Keratinocyte (primary cell): ENCODE results near the gene DTNBP1. TPM values are rescaled to one million over a fixed set of nuclear protein-coding genes. Genes with fewer than 3 reads are reported as not detected.

Experiments used
- DNase-seq: peaks from one replicate; pipeline ENCODE4 v3.0.0-alpha.2; 2011; ENCODE audit warnings: low read depth, missing footprints, low spot score
- FAIRE-seq: peaks from 2 replicates; lab custom pipeline; 2011; peaks lifted over from hg19 to GRCh38; lab: Jason Lieb, UNC
- H2AFZ ChIP-seq: 2 replicates; pipeline ENCODE4 v1.6.0; 2012; ENCODE audit warnings: low read length, control low read depth, inconsistent platforms; ENCODE audit not compliant: control insufficient read depth
- H3K27ac ChIP-seq: 2 replicates; pipeline ENCODE4 v1.5.1; 2011; ENCODE audit warnings: low read length; ENCODE audit not compliant: control insufficient read depth, insufficient read depth
- H3K27me3 ChIP-seq: 3 replicates; pipeline ENCODE4 v1.6.0; 2011; ENCODE audit warnings: low read length; ENCODE audit not compliant: control insufficient read depth, insufficient read depth; ENCODE audit errors: extremely low read depth
- H3K36me3 ChIP-seq, 2 experiments: 2 replicates in 1 of 2; 3 replicates in 1 of 2; pipeline ENCODE4 v1.5.1; 2011; ENCODE audit warnings: low read length in 2 of 2, mild to moderate bottlenecking in 1 of 2; ENCODE audit not compliant: control insufficient read depth in 2 of 2, insufficient read depth in 2 of 2; ENCODE audit errors: extremely low read depth in 1 of 2
- H3K4me1 ChIP-seq: 3 replicates; pipeline ENCODE4 v1.5.1; 2011; ENCODE audit warnings: low read length; ENCODE audit not compliant: control insufficient read depth, insufficient read depth; ENCODE audit errors: extremely low read depth
- H3K4me2 ChIP-seq: 3 replicates; pipeline ENCODE4 v1.6.0; 2011; ENCODE audit warnings: low read depth, low read length; ENCODE audit not compliant: control insufficient read depth, insufficient read depth; ENCODE audit errors: extremely low read depth
- H3K4me3 ChIP-seq, 3 experiments: fragments of 200-600 bp in 1 of 3; sonication (generic) in 1 of 3; 2 replicates in 2 of 3; 3 replicates in 1 of 3; pipeline ENCODE4 v1.5.1; 2011 to 2016; ENCODE audit warnings: low read length in 3 of 3, mild to moderate bottlenecking in 3 of 3, control low read depth in 2 of 3, inconsistent platforms in 1 of 3, low read depth in 1 of 3, mixed read lengths in 1 of 3, mixed run types in 1 of 3, moderate library complexity in 1 of 3; ENCODE audit not compliant: control insufficient read depth in 2 of 3, insufficient read depth in 2 of 3; ENCODE audit errors: extremely low read depth in 1 of 3
- H3K79me2 ChIP-seq: 2 replicates; pipeline ENCODE4 v1.6.0; 2012; ENCODE audit warnings: low read length; ENCODE audit not compliant: control insufficient read depth, insufficient read depth
- H3K9ac ChIP-seq: 3 replicates; pipeline ENCODE4 v1.6.0; 2011; ENCODE audit warnings: low read length; ENCODE audit not compliant: control insufficient read depth, insufficient read depth; ENCODE audit errors: extremely low read depth
- H3K9me1 ChIP-seq: 3 replicates; pipeline ENCODE4 v1.6.0; 2011; ENCODE audit warnings: low read length; ENCODE audit not compliant: control insufficient read depth, insufficient read depth; ENCODE audit errors: extremely low read depth
- H3K9me3 ChIP-seq: 2 replicates; pipeline ENCODE4 v1.5.1; 2012; ENCODE audit warnings: low read depth, low read length; ENCODE audit not compliant: control insufficient read depth
- H4K20me1 ChIP-seq: 3 replicates; pipeline ENCODE4 v1.6.0; 2011; ENCODE audit warnings: low read length; ENCODE audit not compliant: control insufficient read depth, insufficient read depth; ENCODE audit errors: extremely low read depth
- EZH2 ChIP-seq: IDR thresholded peaks from one replicate; pipeline ENCODE4 v1.6.1; 2012; ENCODE audit warnings: inconsistent platforms, mild to moderate bottlenecking, low read length, moderate library complexity
- dilution Hi-C: fragments of 300-500 bp; cut with MboI; formaldehyde crosslinking; loops from one replicate; pipeline ENCODE4 v1.7.0; 2020; ENCODE audit warnings: low sequenced_read_pairs; ENCODE audit not compliant: extremely low pct_ligation_motif_present
- polyA plus RNA-seq, 5 experiments: library from polyadenylated mRNA; depleted of rRNA in 3 of 5; stranded (reverse) in 3 of 5; stranded (forward) in 1 of 5; unstranded in 1 of 5; fragments of >200 nt; gene quantifications; 1 replicate in 1 of 5; 2 replicates in 3 of 5; 3 replicates in 1 of 5; pipeline versions ENCODE4 v1.2.1 to v1.2.3, GENCODE V29; 2011 to 2012; ENCODE audit warnings: missing spikeins in 2 of 5, low read depth in 1 of 5, low replicate concordance in 1 of 5
- TF ChIP-seq, protein P1 (sequence below), 3 experiments: IDR thresholded peaks in 1 of 3; conservative IDR thresholded peaks in 1 of 3; optimal IDR thresholded peaks in 1 of 3; 2 replicates in 2 of 3; 3 replicates in 1 of 3; pipeline versions ENCODE3 to v1.5.1; 2011; ENCODE audit warnings: low read length in 3 of 3, mild to moderate bottlenecking in 3 of 3, moderate library complexity in 2 of 3, control low read depth in 1 of 3, inconsistent platforms in 1 of 3; ENCODE audit not compliant: insufficient read depth in 2 of 3; ENCODE audit errors: extremely low read depth in 1 of 3

Gene DTNBP1
- polyA plus RNA-seq, 1 donor (not counting 4 experiments of a cell fraction or from before 2014, with no cell fraction given), result 11.5 TPM

DNA sequence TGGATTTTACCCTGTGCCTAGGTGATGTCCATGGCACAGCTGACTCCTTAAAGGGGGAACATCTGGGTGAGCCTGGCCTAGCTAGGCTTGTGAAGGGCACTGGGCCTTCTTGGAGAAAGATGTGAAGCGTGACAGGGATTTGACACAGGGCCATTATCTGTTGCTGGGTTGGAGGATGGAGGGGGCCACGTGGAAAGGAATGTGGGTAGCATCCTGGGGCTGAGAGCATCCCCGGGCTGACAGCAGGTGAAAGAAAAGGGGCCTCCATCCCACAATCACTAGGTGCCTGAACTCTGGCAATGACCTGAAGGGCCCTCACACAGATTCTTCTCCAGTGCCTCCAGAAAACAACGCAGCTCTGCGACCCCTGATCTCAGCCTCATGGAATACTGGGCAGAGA lies 124.7 kb downstream of the DTNBP1 start:
- H3K27me3 ChIP-seq, result no peaks in the 10 kb centered on the region
- H4K20me1 ChIP-seq, result no peaks in the 10 kb centered on the region
- no peaks in the 10 kb centered on the region for H3K9me3 ChIP-seq
- H3K4me3 ChIP-seq, result no peak overlapping the region
- dilution Hi-C loops, result no loop called here
- H3K9ac ChIP-seq, result no peak overlapping the region
- no peak overlapping the region for H3K4me2 ChIP-seq
- no peaks in the 10 kb centered on the region for H3K36me3 ChIP-seq
- H2AFZ ChIP-seq, result no peak overlapping the region
- H3K27ac ChIP-seq, result no peak overlapping the region
- DNase-seq (no peak), FAIRE-seq (no peak)
- H3K9me1 ChIP-seq, result no peaks in the 10 kb centered on the region
- no peaks in the 10 kb centered on the region for H3K79me2 ChIP-seq
- no peaks in the 10 kb centered on the region for H3K4me1 ChIP-seq
- no peak for TF ChIP-seq EZH2
- TF ChIP-seq, protein P1, sequence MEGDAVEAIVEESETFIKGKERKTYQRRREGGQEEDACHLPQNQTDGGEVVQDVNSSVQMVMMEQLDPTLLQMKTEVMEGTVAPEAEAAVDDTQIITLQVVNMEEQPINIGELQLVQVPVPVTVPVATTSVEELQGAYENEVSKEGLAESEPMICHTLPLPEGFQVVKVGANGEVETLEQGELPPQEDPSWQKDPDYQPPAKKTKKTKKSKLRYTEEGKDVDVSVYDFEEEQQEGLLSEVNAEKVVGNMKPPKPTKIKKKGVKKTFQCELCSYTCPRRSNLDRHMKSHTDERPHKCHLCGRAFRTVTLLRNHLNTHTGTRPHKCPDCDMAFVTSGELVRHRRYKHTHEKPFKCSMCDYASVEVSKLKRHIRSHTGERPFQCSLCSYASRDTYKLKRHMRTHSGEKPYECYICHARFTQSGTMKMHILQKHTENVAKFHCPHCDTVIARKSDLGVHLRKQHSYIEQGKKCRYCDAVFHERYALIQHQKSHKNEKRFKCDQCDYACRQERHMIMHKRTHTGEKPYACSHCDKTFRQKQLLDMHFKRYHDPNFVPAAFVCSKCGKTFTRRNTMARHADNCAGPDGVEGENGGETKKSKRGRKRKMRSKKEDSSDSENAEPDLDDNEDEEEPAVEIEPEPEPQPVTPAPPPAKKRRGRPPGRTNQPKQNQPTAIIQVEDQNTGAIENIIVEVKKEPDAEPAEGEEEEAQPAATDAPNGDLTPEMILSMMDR (optimal IDR thresholded peaks at IDR 0.05 in 1 of 3, IDR thresholded peaks at IDR 0.05 in 1 of 3, conservative IDR thresholded peaks at IDR 0.05 in 1 of 3; ENCODE audit: extremely low read depth in 1 of 3, insufficient read depth in 2 of 3, low read length in 3 of 3), result no peak

DNA sequence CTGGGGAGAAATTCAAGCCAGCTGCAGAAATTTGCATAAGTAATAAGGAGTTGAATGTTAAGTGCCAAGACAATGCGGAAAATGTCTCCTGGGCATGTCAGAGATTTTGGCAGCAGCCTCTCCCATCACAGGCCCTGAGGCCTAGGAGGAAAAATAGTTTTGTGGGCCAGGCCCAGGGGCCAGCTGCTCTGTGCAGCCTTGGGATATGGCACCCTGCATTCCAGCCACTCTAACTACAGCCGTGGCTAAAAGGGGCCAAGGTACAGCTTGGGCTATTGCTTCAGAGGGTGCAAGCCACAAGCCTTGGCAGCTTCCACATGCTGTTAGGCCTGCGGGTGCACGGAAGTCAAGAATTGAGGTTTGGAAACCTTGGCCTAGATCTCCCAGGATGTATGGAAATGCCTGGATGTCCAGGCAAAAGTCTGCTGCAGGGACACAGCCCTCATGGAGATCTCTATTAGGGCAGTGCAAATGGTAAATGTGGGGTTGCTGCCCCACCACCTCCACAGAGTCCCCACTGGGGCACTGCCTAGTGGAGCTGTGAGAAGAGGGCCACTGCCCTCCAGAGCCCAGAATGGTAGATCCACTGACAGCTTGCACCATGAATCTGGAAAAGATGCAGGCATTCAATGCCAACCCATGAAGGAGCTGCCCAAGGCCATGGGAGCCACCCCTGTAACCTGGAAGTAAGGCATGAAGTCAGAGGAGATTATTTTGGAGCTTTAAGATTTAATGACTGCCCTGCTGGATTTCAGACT lies 126.5 kb downstream of the DTNBP1 start:
- dilution Hi-C loops, result no loop called here
- H4K20me1 ChIP-seq, result no peaks in the 10 kb centered on the region
- no peaks in the 10 kb centered on the region for H3K79me2 ChIP-seq
- H3K4me3 ChIP-seq, result no peak overlapping the region
- TF ChIP-seq, protein P1 (optimal IDR thresholded peaks at IDR 0.05 in 1 of 3, IDR thresholded peaks at IDR 0.05 in 1 of 3, conservative IDR thresholded peaks at IDR 0.05 in 1 of 3; ENCODE audit: extremely low read depth in 1 of 3, insufficient read depth in 2 of 3, low read length in 3 of 3), result no peak
- TF ChIP-seq EZH2, result no peak
- no peaks in the 10 kb centered on the region for H3K9me1 ChIP-seq
- H3K4me1 ChIP-seq, result no peaks in the 10 kb centered on the region
- no peak overlapping the region for H3K27ac ChIP-seq
- H2AFZ ChIP-seq, result no peak overlapping the region
- peaks cover 0 to 4% of the 10 kb centered on the region in 2 experiments for H3K36me3 ChIP-seq
- H3K9ac ChIP-seq, result no peak overlapping the region
- H3K9me3 ChIP-seq, result no peaks in the 10 kb centered on the region
- no peaks in the 10 kb centered on the region for H3K27me3 ChIP-seq
- no peak for FAIRE-seq
- H3K4me2 ChIP-seq, result no peak overlapping the region
- no peak for DNase-seq
